K562 (cell line): ENCODE results near the gene OSM. TPM values are rescaled to one million over a fixed set of nuclear protein-coding genes. Genes with fewer than 3 reads are reported as not detected.

ENCODE experiments used
- ATAC-seq: fragments of 200-7000 bp; cut with Tn5 transposase; 3 replicates; pipeline ENCODE4 v1.9.1; 2020; ENCODE audit warnings: moderate library complexity
- BruUV-seq: library from RNA; stranded (reverse); fragments of 400-500 nt; replicated peaks from 2 replicates; lab custom pipeline; 2021; lab: Mats Ljungman, UMichigan
- CTCF ChIA-PET: fragments of 300-600 bp; formaldehyde crosslinking; extraction: SDS; loops from one replicate; lab custom pipeline; 2021; ENCODE audit warnings: low intra/inter-chr PET ratio; lab: Yijun Ruan, JAX
- POLR2A ChIA-PET: fragments of 300-600, 350-650 bp; sonication (Branson Sonifier 250); formaldehyde crosslinking; extraction: SDS; loops from one replicate; lab custom pipeline; 2021; ENCODE audit warnings: antibody characterized with exemption, inconsistent platforms; lab: Yijun Ruan, JAX
- DNase-seq, 4 experiments: peaks; one replicate each; pipeline versions ENCODE4 v3.0.0 to v3.0.0-alpha.2; 2011 to 2018; ENCODE audit warnings: low spot score in 3 of 4, mixed read lengths in 3 of 4; ENCODE audit errors: extremely low read depth in 1 of 4
- FAIRE-seq: peaks from 2 replicates; lab custom pipeline; 2011; peaks lifted over from hg19 to GRCh38; lab: Jason Lieb, UNC
- H2AFZ ChIP-seq: 2 replicates; pipeline ENCODE4 v1.6.0; 2011; ENCODE audit warnings: low read depth, low read length, control low read depth, inconsistent platforms
- H3K27ac ChIP-seq: fragments of 200-600 bp; 3 replicates; pipeline ENCODE4 v1.8.0; 2011; ENCODE audit warnings: low read depth, mild to moderate bottlenecking, control low read depth, inconsistent platforms, low read length, moderate library complexity, mixed read lengths; ENCODE audit errors: extremely low read depth
- H3K27me3 ChIP-seq, 2 experiments: fragments of 300-600 bp in 1 of 2; 2 replicates in 1 of 2; 3 replicates in 1 of 2; pipeline versions ENCODE4 v1.6.0 to v1.8.0; 2011; ENCODE audit warnings: inconsistent platforms in 2 of 2, low read length in 2 of 2, mild to moderate bottlenecking in 1 of 2, mixed read lengths in 1 of 2, moderate library complexity in 1 of 2; ENCODE audit not compliant: control insufficient read depth in 2 of 2, insufficient read depth in 2 of 2
- H3K36me3 ChIP-seq: fragments of 300-600 bp; 3 replicates; pipeline ENCODE4 v1.8.0; 2011; ENCODE audit warnings: mild to moderate bottlenecking, low read length, inconsistent platforms; ENCODE audit not compliant: control insufficient read depth, insufficient read depth
- H3K4me1 ChIP-seq, 2 experiments: fragments of 200-600 bp in 1 of 2; replicated peaks in 1 of 2; 2 replicates in 1 of 2; 3 replicates in 1 of 2; pipeline versions ENCODE4 v1.5.1 to v1.8.0; 2011; ENCODE audit warnings: inconsistent platforms in 2 of 2, low read length in 2 of 2, mild to moderate bottlenecking in 1 of 2, mixed read lengths in 1 of 2, moderate library complexity in 1 of 2; ENCODE audit not compliant: control insufficient read depth in 2 of 2, insufficient read depth in 2 of 2
- H3K4me2 ChIP-seq: 2 replicates; pipeline ENCODE4 v1.6.1; 2011; ENCODE audit warnings: low read length, control low read depth, inconsistent platforms, mixed read lengths; ENCODE audit not compliant: insufficient read depth
- H3K4me3 ChIP-seq: fragments of 200-600 bp; sonication (generic), shearing (Covaris generic); 2 replicates; pipeline ENCODE4 v1.5.1; 2016; ENCODE audit warnings: control low read depth, inconsistent platforms
- H3K79me2 ChIP-seq: fragments of 200-600 bp; 3 replicates; pipeline ENCODE4 v1.8.0; 2011; ENCODE audit warnings: low read length, inconsistent platforms; ENCODE audit not compliant: control insufficient read depth, insufficient read depth
- H3K9ac ChIP-seq, 2 experiments: 2 replicates each; pipeline versions ENCODE4 v1.6.0 to v1.6.1; 2011; ENCODE audit warnings: low read depth in 2 of 2, low read length in 2 of 2, control low read depth in 1 of 2, inconsistent platforms in 1 of 2, mild to moderate bottlenecking in 1 of 2, mixed read lengths in 1 of 2; ENCODE audit not compliant: insufficient read depth in 1 of 2
- H3K9me1 ChIP-seq: one replicate; pipeline ENCODE4 v1.6.0; 2011; ENCODE audit warnings: inconsistent platforms, mild to moderate bottlenecking, low read length, moderate library complexity; ENCODE audit not compliant: control insufficient read depth, insufficient read depth
- H3K9me3 ChIP-seq: replicated peaks from 2 replicates; pipeline ENCODE4 v1.5.1; 2011; ENCODE audit warnings: low read depth, low read length, inconsistent platforms; ENCODE audit not compliant: control insufficient read depth, insufficient read depth
- H4K20me1 ChIP-seq: replicated peaks from 2 replicates; pipeline ENCODE4 v1.6.1; 2011; ENCODE audit warnings: low read length, inconsistent platforms, mixed read lengths; ENCODE audit not compliant: control insufficient read depth, insufficient read depth
- BDP1 ChIP-seq: IDR thresholded peaks from 3 replicates; pipeline ENCODE4 v1.6.1; 2011; ENCODE audit not compliant: insufficient read length, insufficient read depth
- CAMTA2 ChIP-seq: fragments of 250-450 bp; sonication (Bioruptor Pico); conservative IDR thresholded peaks from 2 replicates; pipeline ENCODE4 v1.5.1; 2022
- CBFB ChIP-seq: sonication (generic); formaldehyde crosslinking; IDR thresholded peaks from 2 replicates; pipeline ENCODE4 v1.4.0; 2020; ENCODE audit warnings: mild to moderate bottlenecking, missing genetic modification reagents
- NFIC ChIP-seq: fragments of 450-650 bp; IDR thresholded peaks from 2 replicates; pipeline ENCODE4 v1.6.1; 2017; ENCODE audit warnings: mild to moderate bottlenecking, inconsistent platforms
- PRDM10 ChIP-seq: fragments of 450-650 bp; IDR thresholded peaks from 2 replicates; pipeline ENCODE4 v1.6.1; 2018; ENCODE audit not compliant: partially characterized antibody
- WGBS: fragments of 100-300 bp; shearing (Covaris generic); methylation state at CpG from one replicate; pipeline ENCODE4 v1.1.6; 2016; ENCODE audit warnings: low coverage, mixed read lengths; ENCODE audit not compliant: insufficient coverage; ENCODE audit errors: missing lambda C conversion rate; 5-methylcytosine and 5-hydroxymethylcytosine counted together
- in situ Hi-C: fragments of 300-500 bp; cut with MboI; formaldehyde crosslinking; loops from 4 replicates; pipeline ENCODE4 v1.15.0; 2018; ENCODE audit warnings: inconsistent platforms, mixed read lengths
- intact Hi-C: fragments of 100-400 bp; cut with micrococcal nuclease; formaldehyde crosslinking; loops from 2 replicates; pipeline ENCODE4 v1.14.2; 2022
- polyA plus RNA-seq, 8 experiments: library from polyadenylated mRNA; depleted of rRNA in 4 of 8; stranded (reverse) in 5 of 8; unstranded in 3 of 8; fragments of >200 nt; fragmentation: Nextera tagmentation in 2 of 8; fragmentation: Illumina TruSeq in 1 of 8; extraction: Ambion mirVana in 2 of 8; extraction: Trizol in 1 of 8; gene quantifications; 2 replicates each; pipeline versions ENCODE4 v1.2.1 to v1.2.3, GENCODE V29; 2011 to 2014; ENCODE audit warnings: inconsistent platforms in 1 of 8, missing spikeins in 1 of 8
- total RNA-seq, 7 experiments: library from RNA; depleted of rRNA in 6 of 7; stranded (reverse); fragments of >200 nt in 6 of 7; fragmentation: Illumina TruSeq in 2 of 7; extraction: Trizol in 2 of 7; gene quantifications; 2 replicates each; pipeline versions ENCODE4 v1.2.1 to v1.2.3, GENCODE V29; 2011 to 2021; ENCODE audit warnings: low replicate concordance in 1 of 7

The OSM gene
- total and polyA plus RNA-seq, 9 of the 15 experiments (the other 6 are each of a cell fraction or from before 2014, with no cell fraction given): 0.22 TPM; not detected in 8

- Histone ChIP-seq H3K4me2 (no peak overlapping the region), H3K9me3 (no peaks in the 10 kb centered on the region), H3K27me3 (no peaks in the 10 kb centered on the region), H2AFZ (no peak overlapping the region), H3K4me1 (peaks cover 19 to 42% of the 10 kb centered on the region in 2 experiments; a peak in 4 of 5 replicates), H3K79me2 (no peaks in the 10 kb centered on the region), H3K9me1 (no peaks in the 10 kb centered on the region), H3K9ac (peak overlapping the region in 1 of 2 experiments; percentile 74; a peak in 2 of 4 replicates), H4K20me1 (peaks cover 6% of the 10 kb centered on the region; the same call in 1 of the 2 replicates), H3K36me3 (peaks cover 16% of the 10 kb centered on the region; the same call in 1 of the 3 replicates), H3K4me3 (no peak overlapping the region), H3K27ac (no peak overlapping the region; the same call in 2 of the 3 replicates)
- intact Hi-C loops: no loop called here
- FAIRE-seq (no peak), DNase-seq (no peak), ATAC-seq (no peak)
- in situ Hi-C loops: no loop called here
- POLR2A ChIA-PET: interaction anchor here (0.7 to 1.4 kb wide), 5 partner anchors 9 to 160 kb away, joined by 3 to 5 read pairs (median 3); no protein-coding TSS in a partner anchor
- TF ChIP-seq PRDM10: peak; percentile 52
- no peak for TF ChIP-seq CBFB (CRISPR knock-in tag)
- peak; percentile 67 for TF ChIP-seq NFIC
- TF ChIP-seq BDP1: no peak
- no peak for TF ChIP-seq CAMTA2
- whole genome bisulfite sequencing: 88% methylated on average over 10 of the region's 13 CpGs
- CTCF ChIA-PET: no interaction called here
- BruUV-seq: no TSS peak
Observed at GRCh38 chr22:30291058-30291892, 24.6 kb upstream of the OSM start.
